Stimulated activated CD8-positive, alpha-beta memory T cell treated with anti-CD3 and anti-CD28 coated beads, Interleukin-12 subunit alpha, Interleukin-12 subunit beta, amount 100 ng/mL, for 24 hours (primary cell): ENCODE measurements around the gene USP2.
"Not testable (repeated sequence)": the region's sequence is repeated elsewhere in the genome, so short reads cannot be mapped to it uniquely, and the experiment has no call there.

Source experiments
- DNase-seq: peaks from one replicate; pipeline ENCODE4 v3.0.0-alpha.2; 2020; ENCODE audit errors: extremely low read depth

USP2 gene

DNA sequence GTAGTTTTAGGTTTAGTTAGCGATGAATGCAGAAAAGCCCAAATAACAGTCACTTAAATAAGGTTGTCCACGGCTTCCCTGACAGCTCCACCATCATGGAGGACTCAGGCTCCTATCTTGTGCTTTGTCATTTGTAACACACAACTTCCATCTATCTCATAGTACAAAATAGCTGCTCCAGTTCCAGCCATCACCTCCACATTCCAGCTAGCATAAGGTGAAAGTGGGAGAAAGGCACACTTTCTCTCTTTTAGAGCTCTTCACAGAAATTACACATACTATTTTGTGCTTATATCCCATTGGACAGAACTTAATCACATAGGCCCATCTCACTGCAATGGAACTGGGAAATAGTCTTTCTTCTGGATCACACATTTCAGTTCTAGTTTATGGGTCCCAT lies 32.8 kb upstream of the USP2 start:
- no peak for DNase-seq

DNA sequence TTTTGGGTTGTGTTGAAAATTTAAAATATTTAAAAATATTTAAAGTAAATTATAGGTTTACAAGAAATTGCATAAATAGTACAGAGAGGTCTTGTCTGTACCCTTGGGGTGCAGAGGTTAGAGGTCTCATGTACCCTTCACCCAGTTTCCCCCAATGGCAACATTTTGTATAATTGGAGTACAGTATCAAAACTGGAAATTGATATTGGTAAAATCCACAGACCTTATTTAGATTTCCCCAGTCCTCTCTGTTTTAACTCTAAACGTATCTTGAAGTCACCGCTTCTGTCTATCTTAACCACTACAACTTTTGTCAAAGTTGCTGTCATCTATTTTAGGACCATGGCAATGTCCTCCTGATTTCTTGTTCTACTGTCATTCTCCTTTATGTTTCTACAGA lies 30.6 kb upstream of the USP2 start:
- no peak for DNase-seq

DNA sequence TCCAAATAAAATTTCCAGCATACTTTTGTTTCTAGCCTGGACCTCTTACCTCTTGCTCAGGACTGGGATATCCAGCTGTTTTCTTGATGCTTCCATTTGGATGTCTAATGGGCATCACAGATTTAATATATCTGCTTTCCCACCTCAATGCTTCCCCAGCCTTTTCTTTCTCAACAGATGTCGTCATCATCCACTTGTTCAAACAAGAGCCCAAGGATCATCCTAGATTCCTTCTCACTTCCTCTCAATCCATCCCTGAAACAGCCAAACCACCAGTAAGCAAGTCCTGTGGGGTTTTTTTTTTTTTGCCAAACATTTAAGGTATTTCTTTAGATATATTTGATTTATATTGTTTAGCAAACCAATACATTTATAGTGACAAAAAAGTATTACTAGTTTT lies 29.0 kb upstream of the USP2 start:
- no peak for DNase-seq

DNA sequence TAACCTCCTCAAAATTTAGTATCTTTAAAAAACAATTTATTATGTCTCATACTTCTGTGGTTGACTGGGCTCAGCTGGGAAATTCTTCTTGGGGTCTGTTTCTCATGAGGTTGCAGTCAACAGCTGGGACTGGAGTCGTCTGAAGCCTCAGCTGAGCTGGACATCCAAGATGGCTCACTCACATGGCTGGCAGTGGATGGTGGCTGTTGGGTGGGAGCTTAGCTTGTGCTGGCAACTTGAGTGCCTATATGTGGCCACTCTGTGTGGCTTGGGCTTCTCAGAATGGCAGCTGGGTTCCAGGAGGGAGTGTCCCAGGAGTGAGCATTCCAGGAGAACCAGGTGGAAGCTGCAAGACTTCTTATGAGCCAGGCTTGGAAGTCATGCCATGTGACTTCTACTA lies 28.2 kb upstream of the USP2 start:
- DNase-seq, result no peak

DNA sequence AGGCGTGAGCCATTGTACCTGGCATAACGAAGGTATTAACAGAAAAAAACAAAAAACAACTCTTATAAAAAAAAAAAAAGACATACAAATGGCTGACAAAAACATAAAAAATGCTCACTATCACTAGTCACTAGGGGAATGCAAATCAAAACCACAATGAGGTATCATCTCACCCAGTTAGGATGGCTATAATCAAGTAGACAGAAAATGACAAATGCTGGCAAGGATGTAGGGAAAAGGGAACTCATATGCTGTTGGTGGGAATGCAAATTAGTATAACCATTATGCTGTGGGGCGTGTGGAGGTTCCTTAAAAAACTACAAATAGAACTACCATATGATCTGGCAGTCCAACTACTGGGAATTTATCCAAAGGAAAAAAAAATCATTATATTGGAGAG lies 24.5 kb upstream of the USP2 start:
- DNase-seq, result no peak

DNA sequence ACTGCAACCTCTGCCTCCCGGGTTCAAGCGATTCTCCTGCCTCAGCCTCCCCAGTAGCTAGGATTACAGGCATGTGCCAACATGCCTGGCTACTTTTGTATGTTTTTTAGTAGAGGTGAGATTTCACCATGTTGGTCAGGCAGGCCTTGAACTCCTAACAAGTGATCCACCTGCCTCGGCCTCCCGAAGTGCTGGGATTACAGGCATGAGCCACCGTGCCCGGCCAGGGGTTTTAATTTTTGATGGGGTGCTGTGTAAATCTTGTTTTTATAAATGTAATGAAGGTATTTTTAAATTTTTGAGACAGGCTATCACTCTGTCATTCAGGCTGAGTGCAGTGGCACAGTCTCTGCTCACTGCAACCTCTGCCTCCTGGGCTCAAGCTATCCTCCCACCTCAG lies 24.0 kb upstream of the USP2 start:
- not testable (repeated sequence) for DNase-seq

DNA sequence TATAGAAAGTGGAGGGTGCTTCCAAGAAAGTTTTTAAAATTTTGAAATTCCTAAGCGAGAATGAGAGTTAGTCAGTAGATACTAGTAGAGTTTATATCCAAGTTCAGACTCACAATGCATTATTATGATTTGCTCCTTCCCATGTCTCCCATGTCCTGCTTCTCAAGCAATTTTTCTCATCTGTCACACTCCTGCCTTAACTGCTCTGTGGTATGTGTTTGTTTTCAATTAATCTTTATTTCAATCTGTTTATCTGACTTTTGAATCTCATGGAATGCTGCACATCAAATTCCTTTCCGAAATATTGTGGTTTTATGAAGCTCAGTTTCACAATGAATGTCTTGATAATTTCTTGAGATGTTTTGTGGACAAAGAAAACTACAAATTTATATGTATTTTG lies 23.4 kb upstream of the USP2 start:
- no peak for DNase-seq

DNA sequence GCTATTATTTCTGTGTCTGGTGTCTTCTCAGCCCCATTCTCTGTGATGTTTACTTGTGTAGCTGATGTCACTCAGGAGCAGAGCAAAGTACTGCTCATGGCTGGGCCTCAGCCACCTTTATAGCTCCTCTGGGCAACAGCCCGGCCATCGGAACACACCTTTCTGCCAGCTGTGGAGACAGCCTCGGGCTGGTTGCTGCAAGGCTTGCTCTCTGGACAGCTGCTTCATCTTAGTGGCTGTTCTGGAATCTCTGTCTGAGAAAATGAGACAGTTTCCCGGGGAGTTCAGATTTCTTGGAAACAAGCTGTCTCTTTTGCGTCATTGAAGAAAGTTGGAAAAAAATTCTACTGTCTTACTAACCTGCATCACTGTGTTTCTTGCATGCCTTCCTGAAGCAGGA lies 21.5 kb upstream of the USP2 start:
- no peak for DNase-seq

DNA sequence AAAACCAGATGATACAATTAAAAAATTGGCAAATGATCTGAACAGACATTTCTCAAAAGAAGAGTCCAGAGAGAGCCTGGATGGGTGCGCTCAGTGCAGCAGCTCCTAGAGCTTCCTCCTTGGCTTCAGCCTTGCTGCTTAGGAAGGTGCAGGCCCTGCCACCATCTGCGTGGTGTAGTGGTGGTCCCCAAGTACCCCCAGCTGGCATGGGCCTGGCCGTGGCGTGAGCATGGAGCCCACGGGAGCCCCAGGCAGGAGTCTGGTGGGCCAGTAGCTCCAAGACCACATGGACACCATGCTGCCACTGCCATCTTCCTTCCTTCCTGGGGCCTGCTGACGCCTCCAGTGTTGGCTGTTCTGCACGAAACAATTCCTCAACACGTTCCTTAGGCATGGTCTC lies 21.0 kb upstream of the USP2 start:
- no peak for DNase-seq

DNA sequence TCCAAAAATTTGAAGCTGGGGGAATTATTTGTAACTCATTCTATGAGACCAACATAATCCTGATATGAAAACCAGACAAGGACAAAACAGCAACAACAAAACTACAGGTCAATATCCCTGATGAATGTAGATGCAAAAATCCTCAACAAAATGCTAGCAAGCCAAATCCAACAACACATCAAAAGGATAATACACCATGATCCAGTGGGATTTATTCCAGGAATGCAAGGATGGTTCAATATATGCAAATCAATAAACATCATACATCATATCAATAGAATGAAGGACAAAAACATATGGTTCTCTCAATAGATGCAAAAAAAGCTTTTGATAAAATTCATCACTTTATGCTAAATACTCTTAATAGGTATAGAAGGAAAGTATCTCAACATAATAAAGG lies 19.4 kb upstream of the USP2 start:
- DNase-seq, result no peak

DNA sequence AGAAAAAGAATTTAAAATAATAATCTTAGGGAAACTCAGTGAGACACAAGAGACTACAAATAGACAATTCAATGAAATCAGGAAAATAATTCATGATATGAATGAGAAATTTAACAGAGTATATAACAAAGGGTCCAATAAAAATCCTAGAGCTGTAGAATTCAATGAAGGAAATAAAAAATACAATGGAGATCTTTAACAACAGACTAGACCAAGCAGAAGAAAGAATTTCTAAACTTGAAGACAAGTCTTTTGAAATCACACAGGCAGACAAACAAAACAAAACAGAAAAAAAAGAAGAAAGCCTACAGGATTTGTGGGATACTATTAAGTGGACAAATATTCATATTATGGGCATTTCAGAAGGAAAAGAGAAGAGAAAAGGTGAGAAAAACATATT lies 16.2 kb upstream of the USP2 start:
- no peak for DNase-seq

DNA sequence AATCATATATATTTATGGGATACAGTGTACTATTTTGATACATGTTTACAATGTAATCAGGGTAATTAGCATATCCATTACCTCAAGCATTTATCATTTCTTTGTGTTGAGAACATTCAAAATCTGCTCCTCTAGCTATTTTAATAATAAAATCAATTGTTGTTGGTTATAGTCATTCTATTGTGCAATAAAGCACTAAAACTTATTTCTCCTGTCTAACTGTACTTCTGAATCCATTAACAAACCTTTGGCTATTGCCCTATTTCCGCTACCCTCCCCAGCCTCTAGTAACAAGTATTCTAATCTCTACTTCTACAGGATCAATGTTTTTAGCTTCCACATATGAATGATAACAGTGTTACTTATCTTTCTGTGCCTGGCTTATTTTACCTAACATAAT lies 15.3 kb upstream of the USP2 start:
- DNase-seq, result no peak

DNA sequence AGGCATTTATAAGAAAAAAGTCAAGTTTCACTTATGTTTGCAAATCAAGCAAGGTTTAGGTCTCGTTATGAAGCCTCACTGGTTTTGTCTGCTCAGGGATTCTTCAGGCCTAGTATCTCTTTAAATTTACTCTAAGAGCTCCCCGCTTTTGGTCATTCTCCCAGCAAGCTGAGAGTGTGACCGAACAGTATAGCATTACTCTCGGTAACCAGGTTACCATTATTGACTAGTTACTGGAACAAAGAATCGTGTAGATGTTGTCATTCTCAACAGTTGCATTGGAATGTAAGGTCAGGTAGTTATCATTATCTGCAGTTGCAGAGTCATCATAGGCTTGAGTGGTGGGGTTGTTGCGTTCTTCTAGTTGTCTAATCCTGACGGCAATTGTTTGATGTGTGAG lies 9.8 kb upstream of the USP2 start:
- DNase-seq, result no peak

DNA sequence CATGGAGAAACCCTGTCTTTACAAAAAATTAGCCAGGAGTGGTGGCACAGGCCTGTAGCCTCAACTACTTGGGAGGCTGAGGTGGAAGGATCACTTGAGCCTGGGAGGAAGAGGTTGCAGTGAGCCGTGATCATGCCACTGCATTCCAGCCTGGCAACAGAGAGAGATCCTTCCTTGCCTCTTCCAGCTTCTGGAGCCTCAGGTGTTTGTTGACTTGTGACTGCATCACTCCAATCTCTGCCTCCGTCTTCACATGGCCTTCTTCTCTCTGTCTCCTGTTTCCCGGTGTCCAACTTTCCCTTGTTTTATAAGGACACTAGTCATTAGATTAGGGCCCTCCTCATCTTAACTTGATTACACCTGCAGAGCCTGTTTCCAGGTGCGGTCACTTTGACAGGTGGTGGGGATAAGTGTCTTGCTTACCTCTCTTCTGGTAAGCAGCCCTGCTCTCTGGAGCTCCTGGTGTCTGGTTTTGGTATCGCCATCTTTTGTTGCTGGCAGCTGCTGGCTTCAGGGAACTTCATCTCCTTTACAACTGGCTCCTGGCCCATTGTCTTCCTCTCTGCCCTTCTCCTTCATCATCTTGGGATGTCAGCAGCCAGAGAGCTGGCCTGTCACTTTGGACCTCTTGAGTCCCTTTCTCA lies 8.2 kb upstream of the USP2 start:
- no peak for DNase-seq

DNA sequence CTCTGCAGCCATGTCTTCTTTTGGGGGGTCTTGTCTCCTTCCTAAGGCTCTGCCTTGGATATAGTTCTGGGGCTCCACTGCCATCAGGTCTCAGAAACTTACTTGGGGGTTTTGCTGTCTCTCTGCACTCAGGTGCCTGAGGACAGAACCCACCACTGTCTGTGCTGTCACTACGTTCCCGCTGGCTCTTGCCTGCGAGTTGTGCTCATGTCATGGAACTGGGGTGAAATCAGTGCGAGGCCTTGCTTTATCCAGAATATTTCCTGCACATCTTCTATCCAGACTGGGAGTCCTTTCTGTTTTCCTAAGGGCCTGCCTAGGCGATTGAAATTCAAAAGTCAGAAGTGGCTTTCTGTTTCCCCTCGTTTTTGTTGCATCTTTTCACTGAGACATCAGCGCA lies 6.6 kb upstream of the USP2 start:
- DNase-seq, result no peak

DNA sequence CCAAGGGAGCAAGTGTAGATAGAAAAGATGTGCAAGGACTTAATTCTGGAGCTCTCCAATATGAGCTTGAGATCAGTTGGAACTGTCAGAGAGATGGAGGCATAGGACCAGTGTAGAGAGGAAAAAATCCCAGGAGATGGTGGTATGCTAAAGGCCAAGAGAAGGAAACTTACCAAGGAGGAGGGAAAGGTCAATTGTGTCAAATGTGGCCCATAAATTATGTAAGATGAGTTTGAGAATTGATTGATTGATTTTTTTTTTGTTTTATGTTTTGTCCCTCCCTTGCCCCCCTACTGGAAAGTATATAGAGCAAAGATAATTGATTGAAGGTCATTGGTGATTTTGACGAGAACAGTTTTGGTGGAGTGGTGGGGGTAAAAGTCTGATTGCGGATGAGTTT lies 2.8 kb upstream of the USP2 start:
- no peak for DNase-seq

DNA sequence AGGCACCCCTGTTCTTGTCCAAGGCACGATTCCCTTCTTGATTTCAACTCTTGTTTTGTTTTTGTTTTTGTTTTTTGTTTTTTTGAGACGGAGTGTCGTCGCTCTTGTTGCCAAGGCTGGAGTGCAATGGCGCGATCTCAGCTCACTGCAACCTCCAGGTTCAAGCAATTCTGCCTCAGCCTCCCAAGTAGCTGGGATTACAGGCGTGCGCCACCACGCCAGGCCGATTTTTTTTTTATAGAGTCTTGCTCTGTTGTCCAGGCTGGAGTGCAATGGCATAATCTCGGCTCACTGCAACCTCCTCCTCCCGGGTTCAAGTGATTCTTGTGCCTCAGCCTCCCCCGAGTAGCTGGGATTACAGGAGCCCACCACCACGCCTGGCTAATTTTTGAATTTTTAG lies 1.0 kb upstream of the USP2 start:
- not testable (repeated sequence) for DNase-seq

DNA sequence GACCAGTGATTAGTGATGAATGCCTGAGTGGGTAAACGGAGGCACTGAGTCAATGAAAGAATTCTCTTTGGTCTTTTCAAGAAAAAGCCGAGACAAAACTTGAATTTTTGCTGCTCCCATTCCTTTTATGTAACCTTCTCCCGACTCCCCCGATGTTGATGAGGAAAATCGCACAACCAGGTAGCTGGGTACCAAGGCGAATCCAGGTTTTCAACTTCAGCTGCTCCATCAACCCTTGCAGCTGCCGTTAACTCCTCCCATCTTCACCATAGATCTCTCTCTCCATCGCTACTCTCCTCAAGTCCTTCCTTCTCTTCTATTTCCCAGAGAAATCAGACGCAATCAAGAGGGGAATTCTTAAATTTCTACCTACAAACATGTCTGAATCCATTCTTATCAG lies 611 bp upstream of the USP2 start:
- no peak for DNase-seq

DNA sequence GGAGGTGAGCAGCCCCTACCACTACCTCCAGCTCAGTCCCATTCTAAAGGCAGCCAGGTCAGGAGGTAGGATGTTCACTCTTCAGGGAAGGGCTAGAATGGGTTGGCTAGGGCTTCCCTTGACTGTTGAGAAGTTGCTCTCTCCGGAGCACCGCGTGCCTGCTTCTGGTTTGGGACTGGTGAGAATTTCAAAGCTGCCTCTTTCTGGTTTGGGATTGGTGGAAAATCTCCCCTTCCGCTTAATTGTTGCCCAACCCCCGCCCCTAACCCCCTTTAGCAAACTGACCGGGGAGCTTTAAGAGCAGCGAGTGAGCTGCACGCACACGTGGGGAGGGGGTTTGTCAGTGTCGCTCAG lies 686 bp downstream of the USP2 start:
- no peak for DNase-seq

DNA sequence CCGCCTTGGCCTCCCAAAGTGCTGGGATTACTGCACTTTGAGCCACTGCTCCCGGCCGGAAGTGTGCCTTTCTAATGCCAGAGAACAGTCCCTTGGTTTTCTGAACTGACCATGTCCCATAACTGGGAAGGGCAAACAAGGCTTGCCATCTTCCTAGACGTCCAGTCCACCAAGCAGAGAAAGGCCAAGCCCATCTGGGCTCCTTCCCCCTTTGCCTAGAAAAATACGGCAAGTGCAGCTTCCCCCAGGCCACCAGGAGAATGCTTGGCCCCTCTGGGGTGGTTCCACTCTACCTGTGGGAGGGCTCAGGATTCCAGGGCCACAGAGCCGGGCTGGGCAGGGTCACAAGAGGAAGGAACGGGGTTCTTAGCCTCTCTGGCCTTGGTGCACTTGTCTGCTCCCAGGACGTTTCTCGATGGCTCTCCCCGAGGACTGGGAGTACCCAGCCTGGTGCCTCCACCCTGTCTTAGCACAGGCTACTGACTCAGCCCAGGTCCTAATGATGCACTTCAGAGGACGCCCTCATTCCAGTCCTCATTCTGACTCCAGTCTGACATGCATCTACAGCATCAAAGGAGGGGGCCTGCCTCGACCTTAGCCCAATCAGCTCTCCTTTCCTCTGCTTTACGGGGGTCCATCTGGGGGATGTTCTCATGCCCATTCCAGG lies 1.2 kb downstream of the USP2 start:
- no peak for DNase-seq

DNA sequence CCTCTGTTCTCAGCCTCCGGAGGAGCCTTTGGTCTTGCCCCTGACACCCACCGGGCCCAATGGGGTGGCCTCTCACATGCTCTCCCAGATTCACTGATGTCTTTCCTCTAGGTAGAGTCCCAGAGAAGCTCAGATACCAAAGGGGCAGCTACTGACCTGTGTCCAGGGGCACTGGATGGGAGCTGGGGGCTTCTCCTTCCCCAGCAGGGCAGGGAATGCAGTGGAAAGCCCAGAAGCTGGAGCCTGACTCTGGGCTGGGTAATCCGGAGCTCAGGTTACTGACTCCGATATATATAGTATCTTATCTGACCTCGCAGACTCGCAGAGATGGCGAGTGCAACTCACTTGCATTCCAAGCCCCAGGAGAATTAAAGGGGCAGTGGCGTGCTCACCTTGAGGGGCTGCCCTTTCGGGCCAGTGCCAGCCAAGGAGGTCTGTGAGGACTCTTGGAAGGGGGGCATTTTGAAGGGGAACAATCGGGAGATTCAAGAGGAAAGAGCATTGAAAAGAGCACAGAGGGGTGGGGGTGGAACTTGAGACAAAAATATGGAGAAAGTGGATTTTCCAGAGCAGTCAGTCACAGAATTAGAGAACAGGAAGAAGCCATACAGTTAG lies 2.5 kb downstream of the USP2 start:
- no peak for DNase-seq

DNA sequence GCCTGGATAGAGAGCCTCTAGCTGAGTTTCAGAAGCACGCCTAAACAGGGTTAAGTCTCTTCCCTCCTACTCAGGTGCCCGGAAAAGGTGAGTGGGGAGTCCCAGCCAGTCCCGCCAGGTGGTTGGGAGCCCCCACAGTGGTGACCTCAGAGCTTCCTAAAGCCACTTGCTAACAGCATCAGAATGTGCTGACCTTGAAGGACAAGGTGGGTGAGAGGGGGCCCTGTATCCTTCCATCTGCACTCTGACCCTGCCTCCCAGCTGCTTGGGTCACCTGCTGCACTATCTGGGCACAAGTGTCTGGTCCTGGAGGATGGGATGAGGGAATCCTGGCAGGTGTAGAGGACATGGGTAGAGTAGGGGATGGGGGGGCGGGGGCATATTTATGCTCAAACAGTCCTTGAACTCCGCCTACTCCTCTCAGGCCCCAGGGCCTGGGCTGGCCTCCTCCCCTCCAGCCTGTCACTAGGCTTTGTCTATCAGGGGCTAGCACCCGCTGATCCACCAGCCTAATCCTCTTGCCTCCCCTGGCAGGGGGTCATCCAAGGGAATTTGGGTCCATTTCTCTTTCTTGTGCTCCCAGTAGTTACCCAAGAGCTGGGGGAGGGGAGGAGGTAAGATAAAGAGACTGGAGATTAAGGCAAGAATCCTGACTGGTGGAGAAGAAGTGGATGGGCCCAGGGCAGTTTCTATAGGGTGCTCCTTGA lies 3.4 kb downstream of the USP2 start:
- DNase-seq, result no peak
